PC-3 (cell line): ENCODE data around the gene ARHGAP28.

Experiments used
- CTCF ChIP-seq: fragments of 300-600 bp; sonication (generic); conservative IDR thresholded peaks from 2 replicates; pipeline ENCODE4 v1.5.1; 2017; ENCODE audit warnings: antibody characterized with exemption, low read depth, mild to moderate bottlenecking, low read length
- EZH2 ChIP-seq: fragments of 300-600 bp; sonication (generic); IDR thresholded peaks from one replicate; pipeline ENCODE4 v1.6.1; 2017; ENCODE audit warnings: antibody characterized with exemption, mild to moderate bottlenecking, low read length; ENCODE audit not compliant: unreplicated experiment

- TF ChIP-seq CTCF (no peak), EZH2 (no peak)
Observed at GRCh38 chr18:6747646-6748045, 18.1 kb downstream of the ARHGAP28 start.
